Stimulated activated effector memory CD8-positive, alpha-beta T cell treated with anti-CD3 and anti-CD28 coated beads, Interleukin-12 subunit alpha, Interleukin-12 subunit beta, amount 100 ng/mL, for 72 hours (primary cell): ENCODE data around the gene UTS2.

ENCODE experiments used
- ATAC-seq: fragments of 150-1000 bp; cut with Tn5 transposase; 2 replicates; pipeline ENCODE4 v1.10.0; 2021
- DNase-seq, 2 donors: peaks; one replicate each; pipeline ENCODE4 v3.0.0; 2021 to 2022; ENCODE audit warnings: low spot score in 2 of 2
- H3K27ac Mint-ChIP-seq: one replicate; pipeline ENCODE4 v1.8.0; 2022; ENCODE audit warnings: mild to moderate bottlenecking, mixed read lengths
- H3K36me3 Mint-ChIP-seq: one replicate; pipeline ENCODE4 v1.8.0; 2022; ENCODE audit warnings: mild to moderate bottlenecking, mixed read lengths
- H3K4me1 Mint-ChIP-seq: one replicate; pipeline ENCODE4 v1.8.0; 2022; ENCODE audit warnings: mixed read lengths
- H3K4me3 Mint-ChIP-seq: one replicate; pipeline ENCODE4 v1.8.0; 2022; ENCODE audit warnings: mild to moderate bottlenecking, mixed read lengths
- H3K9me3 Mint-ChIP-seq: one replicate; pipeline ENCODE4 v1.8.0; 2022; ENCODE audit warnings: mixed read lengths

Gene UTS2

GRCh38 chr1:7846656-7847055, 6.2 kb downstream of the UTS2 start:
- Mint-ChIP-seq H3K27ac (no peak overlapping the region), H3K4me3 (no peak overlapping the region), H3K36me3 (peaks cover 19% of the 10 kb centered on the region), H3K4me1 (no peaks in the 10 kb centered on the region), H3K9me3 (no peaks in the 10 kb centered on the region)
- ATAC-seq, result no peak
- DNase-seq, result no peak

GRCh38 chr1:7845761-7846160, 7.1 kb downstream of the UTS2 start:
- ATAC-seq, result no peak
- Mint-ChIP-seq H3K9me3 (no peaks in the 10 kb centered on the region), H3K4me1 (no peaks in the 10 kb centered on the region), H3K36me3 (peaks cover 28% of the 10 kb centered on the region), H3K27ac (no peak overlapping the region), H3K4me3 (no peak overlapping the region)
- no peak for DNase-seq

- H3K9me3 Mint-ChIP-seq, result peaks cover 9% of the 10 kb centered on the region
- no peak overlapping the region for H3K4me3 Mint-ChIP-seq
- H3K4me1 Mint-ChIP-seq, result no peaks in the 10 kb centered on the region
- peaks cover 60% of the 10 kb centered on the region for H3K36me3 Mint-ChIP-seq
- no peak overlapping the region for H3K27ac Mint-ChIP-seq
- DNase-seq (peak in 1 of 2 donors; percentile 6), ATAC-seq (peak; percentile 93)
These were observed 10.3 kb downstream of the UTS2 start for GRCh38 chr1:7842517-7842916.

GRCh38 chr1:7839526-7839925, 13.3 kb downstream of the UTS2 start:
- DNase-seq (no peak), ATAC-seq (no peak)
- H3K9me3 Mint-ChIP-seq, result peaks cover 9% of the 10 kb centered on the region
- H3K27ac Mint-ChIP-seq, result no peak overlapping the region
- no peak overlapping the region for H3K4me3 Mint-ChIP-seq
- peaks cover 90% of the 10 kb centered on the region for H3K36me3 Mint-ChIP-seq
- no peaks in the 10 kb centered on the region for H3K4me1 Mint-ChIP-seq

- peaks cover 90% of the 10 kb centered on the region for H3K36me3 Mint-ChIP-seq
- ATAC-seq (no peak), DNase-seq (no peak)
- H3K4me1 Mint-ChIP-seq, result no peaks in the 10 kb centered on the region
- H3K9me3 Mint-ChIP-seq, result peaks cover 9% of the 10 kb centered on the region
- no peak overlapping the region for H3K27ac Mint-ChIP-seq
- H3K4me3 Mint-ChIP-seq, result no peak overlapping the region
These were observed 14.2 kb downstream of the UTS2 start for GRCh38 chr1:7838714-7839113.

- Mint-ChIP-seq H3K27ac (no peak overlapping the region), H3K36me3 (peaks cover 73% of the 10 kb centered on the region), H3K9me3 (no peaks in the 10 kb centered on the region), H3K4me3 (no peak overlapping the region), H3K4me1 (peaks cover 23% of the 10 kb centered on the region)
- DNase-seq (no peak), ATAC-seq (no peak)
These were observed 19.8 kb downstream of the UTS2 start for GRCh38 chr1:7833035-7833434.

GRCh38 chr1:7831458-7831857, 21.4 kb downstream of the UTS2 start:
- Mint-ChIP-seq H3K36me3 (peaks cover 67% of the 10 kb centered on the region), H3K4me1 (peaks cover 23% of the 10 kb centered on the region), H3K4me3 (no peak overlapping the region), H3K9me3 (no peaks in the 10 kb centered on the region), H3K27ac (no peak overlapping the region)
- DNase-seq, result no peak
- ATAC-seq, result no peak

GRCh38 chr1:7827126-7827955, 25.5 kb downstream of the UTS2 start:
- peaks cover 36% of the 10 kb centered on the region for H3K36me3 Mint-ChIP-seq
- DNase-seq, result peak; percentile 8 to 64
- peak; percentile 79 for ATAC-seq
- peak overlapping the region; percentile 89 for H3K27ac Mint-ChIP-seq
- H3K9me3 Mint-ChIP-seq, result no peaks in the 10 kb centered on the region
- peaks cover 23% of the 10 kb centered on the region for H3K4me1 Mint-ChIP-seq
- H3K4me3 Mint-ChIP-seq, result peak overlapping the region; percentile 79

GRCh38 chr1:7826363-7826762, 26.5 kb downstream of the UTS2 start:
- Mint-ChIP-seq H3K27ac (peak overlapping the region; percentile 89), H3K36me3 (peaks cover 32% of the 10 kb centered on the region), H3K9me3 (no peaks in the 10 kb centered on the region), H3K4me1 (peaks cover 18% of the 10 kb centered on the region), H3K4me3 (peak overlapping the region; percentile 79)
- ATAC-seq (no peak), DNase-seq (no peak)

- Mint-ChIP-seq H3K27ac (no peak overlapping the region), H3K9me3 (no peaks in the 10 kb centered on the region), H3K4me1 (peaks cover 6% of the 10 kb centered on the region), H3K36me3 (peaks cover 31% of the 10 kb centered on the region), H3K4me3 (no peak overlapping the region)
- DNase-seq (no peak), ATAC-seq (no peak)
These were observed 28.2 kb downstream of the UTS2 start for GRCh38 chr1:7824701-7825100.

- no peak for ATAC-seq
- Mint-ChIP-seq H3K9me3 (no peaks in the 10 kb centered on the region), H3K27ac (no peak overlapping the region), H3K36me3 (peaks cover 27% of the 10 kb centered on the region), H3K4me3 (no peak overlapping the region), H3K4me1 (no peaks in the 10 kb centered on the region)
- DNase-seq, result no peak
These were observed 31.6 kb downstream of the UTS2 start for GRCh38 chr1:7821282-7821681.

- Mint-ChIP-seq H3K27ac (no peak overlapping the region), H3K4me1 (no peaks in the 10 kb centered on the region), H3K36me3 (peaks cover 19% of the 10 kb centered on the region), H3K4me3 (no peak overlapping the region), H3K9me3 (peaks cover 15% of the 10 kb centered on the region)
- ATAC-seq, result no peak
- no peak for DNase-seq
These were observed 39.0 kb downstream of the UTS2 start for GRCh38 chr1:7813677-7814373.

- no peak for DNase-seq
- Mint-ChIP-seq H3K27ac (no peak overlapping the region), H3K4me3 (no peak overlapping the region), H3K9me3 (peaks cover 15% of the 10 kb centered on the region), H3K36me3 (peaks cover 19% of the 10 kb centered on the region), H3K4me1 (no peaks in the 10 kb centered on the region)
- no peak for ATAC-seq
These were observed 41.4 kb downstream of the UTS2 start for GRCh38 chr1:7811476-7811875.

GRCh38 chr1:7810395-7810794, 42.5 kb downstream of the UTS2 start:
- H3K9me3 Mint-ChIP-seq, result peaks cover 15% of the 10 kb centered on the region
- H3K27ac Mint-ChIP-seq, result no peak overlapping the region
- H3K4me1 Mint-ChIP-seq, result no peaks in the 10 kb centered on the region
- ATAC-seq, result peak; percentile 99
- DNase-seq, result no peak
- peaks cover 20% of the 10 kb centered on the region for H3K36me3 Mint-ChIP-seq
- H3K4me3 Mint-ChIP-seq, result no peak overlapping the region

- H3K4me1 Mint-ChIP-seq, result no peaks in the 10 kb centered on the region
- DNase-seq, result no peak
- no peak overlapping the region for H3K4me3 Mint-ChIP-seq
These were observed 43.1 kb downstream of the UTS2 start for GRCh38 chr1:7809742-7810141.

GRCh38 chr1:7808253-7808844, 44.5 kb downstream of the UTS2 start:
- Mint-ChIP-seq H3K4me3 (no peak overlapping the region), H3K4me1 (no peaks in the 10 kb centered on the region), H3K9me3 (peaks cover 5% of the 10 kb centered on the region), H3K27ac (no peak overlapping the region), H3K36me3 (peaks cover 35% of the 10 kb centered on the region)
- DNase-seq, result no peak
- ATAC-seq, result no peak

More at GRCh38 chr1:7809742-7810141, 43.1 kb downstream of the UTS2 start:
- peaks cover 26% of the 10 kb centered on the region for H3K36me3 Mint-ChIP-seq
- no peak overlapping the region for H3K27ac Mint-ChIP-seq
- ATAC-seq, result no peak
- H3K9me3 Mint-ChIP-seq, result peaks cover 15% of the 10 kb centered on the region
